ENCODE data around the gene SCLY. TPM values are rescaled to one million over a fixed set of nuclear protein-coding genes. Genes with fewer than 3 reads are reported as not detected.

SCLY gene
- total and polyA plus RNA-seq, 2 of the 8 experiments (the other 6 are each of a cell fraction or from before 2014, with no cell fraction given): 79.0 to 79.5 TPM

DNA sequence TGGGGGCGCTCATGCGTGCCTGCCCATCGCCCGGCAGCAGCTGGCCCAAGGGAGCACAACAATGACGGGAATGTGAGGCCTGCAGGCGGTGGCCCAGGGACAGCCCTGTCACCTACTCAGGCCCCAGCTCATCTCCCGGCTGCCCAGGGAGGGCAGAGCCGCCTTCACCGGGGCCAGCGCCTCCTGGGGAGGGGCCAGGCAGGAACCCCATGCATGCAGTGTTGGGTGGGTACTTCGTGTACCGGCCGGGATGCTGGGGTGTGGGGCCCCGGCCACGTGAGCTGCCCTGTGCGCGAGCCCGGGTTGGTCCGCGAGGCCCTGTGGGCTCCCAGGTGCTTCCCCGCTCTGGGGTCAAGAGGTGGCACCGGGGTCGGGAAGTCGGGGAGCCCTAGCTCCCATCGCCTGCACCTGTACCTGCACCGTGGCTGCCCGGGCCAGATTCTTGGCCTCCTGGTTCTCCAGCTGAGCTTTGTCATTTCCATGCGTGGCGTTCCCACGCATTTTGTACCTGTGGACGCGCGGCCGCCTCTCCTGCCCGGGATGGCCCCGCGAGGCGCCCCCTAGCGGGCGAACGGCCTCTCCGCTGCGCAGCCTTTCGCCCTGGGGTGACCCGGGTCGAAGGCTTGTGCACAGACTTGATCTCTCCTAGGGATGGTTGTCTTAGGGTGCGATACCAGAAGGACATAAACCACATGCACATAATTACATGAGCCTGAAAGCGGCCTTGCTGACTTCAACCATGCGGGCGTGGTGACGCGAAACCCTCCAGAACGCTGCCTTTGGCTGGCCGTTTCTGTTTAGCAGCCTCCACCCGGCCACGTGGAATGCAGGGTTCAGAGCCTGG, 78.6 kb downstream of the SCLY start:
- ChIA-PET POLR2A (ENCODE audit: partially characterized antibody) (interaction anchor here (0.9 to 1.7 kb wide), 3 partner anchors 9 to 40 kb away, joined by 3 to 5 read pairs (median 5); partner anchors contain the start of gene ESPNL), CTCF (ENCODE audit: partially characterized antibody) (interaction anchor here (0.6 to 7.1 kb wide), 44 partner anchors 10 to 651 kb away, joined by 3 to 72 read pairs (median 4); partner anchors contain the start of genes ERFE and SCLY)
- DNase-seq (ENCODE audit: low read depth in 1 of 2, low spot score in 2 of 2) (peak in 1 of 2 experiments; percentile 86), FAIRE-seq (no peak)
- H2BK20ac ChIP-seq (ENCODE audit: low read length): no peak overlapping the region
- no peaks in the 10 kb centered on the region for H3K4me1 ChIP-seq (replicated peaks in 1 of 4; ENCODE audit: control insufficient read depth in 3 of 4, insufficient read depth in 4 of 4, low read length in 3 of 4)
- no peaks in the 10 kb centered on the region for H3K79me2 ChIP-seq (ENCODE audit: control insufficient read depth in 1 of 2, insufficient read depth in 2 of 2, low read length in 2 of 2)
- no peak overlapping the region for H2BK15ac ChIP-seq (ENCODE audit: low read length)
- no peak overlapping the region for H3K4me3 ChIP-seq (ENCODE audit: extremely low read depth in 1 of 4, insufficient read depth in 2 of 4, low read depth in 3 of 4, low read length in 4 of 4)
- no peak overlapping the region for H3K56ac ChIP-seq (replicated peaks; ENCODE audit: insufficient read length, low read depth, low read length)
- H3K23ac ChIP-seq (ENCODE audit: insufficient read length): no peak overlapping the region
- H4K8ac ChIP-seq (ENCODE audit: extremely low read depth, insufficient read depth, low read length): peak overlapping the region; percentile 74; the same call in 1 of the 2 replicates
- no peak overlapping the region for H3K27ac ChIP-seq (ENCODE audit: low read depth, low read length)
- H2AK5ac ChIP-seq (ENCODE audit: low read depth, low read length): no peak overlapping the region
- no peak overlapping the region for H2BK5ac ChIP-seq (ENCODE audit: low read depth, low read length)
- H3K9me3 ChIP-seq (ENCODE audit: insufficient read depth in 2 of 2, low read depth in 1 of 2, low read length in 1 of 2): no peaks in the 10 kb centered on the region
- H3K4ac ChIP-seq (replicated peaks; ENCODE audit: insufficient read length, low read depth, low read length): peak overlapping the region; percentile 38
- no peak overlapping the region for H3K9ac ChIP-seq (replicated peaks in 1 of 4; ENCODE audit: extremely low read depth in 1 of 4, low read depth in 3 of 4, low read length in 3 of 4)
- no peak overlapping the region for H3K14ac ChIP-seq (ENCODE audit: insufficient read length)
- 64% methylated on average over 50 of the region's 56 CpGs; no CpG with 5 or more reads in 1 of the 2 experiments for WGBS, 2 experiments (ENCODE audit: extremely low coverage in 1 of 2, insufficient coverage in 1 of 2, insufficient read length in 1 of 2, insufficient replicate concordance in 2 of 2, low coverage in 1 of 2, low lambda C conversion rate in 2 of 2, missing lambda C conversion rate in 1 of 2)
- no peaks in the 10 kb centered on the region for H3K27me3 ChIP-seq (replicated peaks in 1 of 4; ENCODE audit: control insufficient read depth in 3 of 4, extremely low read depth in 1 of 4, insufficient read depth in 3 of 4, low read length in 3 of 4)
- no peak overlapping the region for H2BK120ac ChIP-seq (replicated peaks; ENCODE audit: low read depth, low read length)
- no peak overlapping the region for H2BK12ac ChIP-seq (ENCODE audit: low read depth, low read length)
- no peaks in the 10 kb centered on the region for H4K20me1 ChIP-seq (replicated peaks in 1 of 2; ENCODE audit: control insufficient read depth in 1 of 2, insufficient read depth in 2 of 2, low read length in 2 of 2)
- no peak overlapping the region for H4K91ac ChIP-seq (replicated peaks; ENCODE audit: insufficient read length, low read length)
- no peak overlapping the region for H3K18ac ChIP-seq (ENCODE audit: extremely low read depth, low read length)
- no peaks in the 10 kb centered on the region for H3K36me3 ChIP-seq (ENCODE audit: control insufficient read depth in 2 of 4, insufficient read depth in 4 of 4, low read length in 3 of 4)
- H4K5ac ChIP-seq (ENCODE audit: insufficient read length, low read depth, low read length): no peak overlapping the region
- H3K23me2 ChIP-seq (ENCODE audit: low read depth, low read length): no peaks in the 10 kb centered on the region
- H3K79me1 ChIP-seq (ENCODE audit: low read depth, low read length): no peaks in the 10 kb centered on the region
- H3K4me2 ChIP-seq (ENCODE audit: insufficient read depth in 1 of 2, low read depth in 2 of 2, low read length in 2 of 2): no peak overlapping the region
- no peak overlapping the region; the same call in 1 of the 2 replicates for H2AFZ ChIP-seq (ENCODE audit: low read length)
- peak; percentile 68 for TF ChIP-seq BACH1 (IDR thresholded peaks at IDR 0.05; ENCODE audit: low read length)
- peak; percentile 46 to 57 for TF ChIP-seq RAD21 (IDR thresholded peaks at IDR 0.05 in 1 of 2, conservative IDR thresholded peaks at IDR 0.05 in 1 of 2; ENCODE audit: low read depth in 2 of 2, low read length in 2 of 2)
- TF ChIP-seq GABPA (IDR thresholded peaks at IDR 0.05; ENCODE audit: borderline replicate concordance, insufficient read depth, low read length): peak; percentile 59; the same call in 1 of the 2 replicates
- TF ChIP-seq, protein P1, sequence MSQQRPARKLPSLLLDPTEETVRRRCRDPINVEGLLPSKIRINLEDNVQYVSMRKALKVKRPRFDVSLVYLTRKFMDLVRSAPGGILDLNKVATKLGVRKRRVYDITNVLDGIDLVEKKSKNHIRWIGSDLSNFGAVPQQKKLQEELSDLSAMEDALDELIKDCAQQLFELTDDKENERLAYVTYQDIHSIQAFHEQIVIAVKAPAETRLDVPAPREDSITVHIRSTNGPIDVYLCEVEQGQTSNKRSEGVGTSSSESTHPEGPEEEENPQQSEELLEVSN (IDR thresholded peaks at IDR 0.05): peak; percentile 12; the same call in 1 of the 2 replicates
- no peak for TF ChIP-seq SP1 (IDR thresholded peaks at IDR 0.05; ENCODE audit: low read depth, low read length)
- TF ChIP-seq SUZ12 (IDR thresholded peaks at IDR 0.05; ENCODE audit: low read length): no peak
- TF ChIP-seq CREB1 (IDR thresholded peaks at IDR 0.05): no peak
- TF ChIP-seq, protein P2, sequence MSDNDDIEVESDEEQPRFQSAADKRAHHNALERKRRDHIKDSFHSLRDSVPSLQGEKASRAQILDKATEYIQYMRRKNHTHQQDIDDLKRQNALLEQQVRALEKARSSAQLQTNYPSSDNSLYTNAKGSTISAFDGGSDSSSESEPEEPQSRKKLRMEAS (IDR thresholded peaks at IDR 0.05): peak; percentile 53; the same call in 1 of the 2 replicates
